ENCODE results near the gene UTP3.
A peak's percentile ranks its signal among the peaks of the same experiment; 100 is the strongest.
"Not testable (repeated sequence)": the region's sequence is repeated elsewhere in the genome, so short reads cannot be mapped to it uniquely, and the experiment has no call there.

The UTP3 gene

DNA sequence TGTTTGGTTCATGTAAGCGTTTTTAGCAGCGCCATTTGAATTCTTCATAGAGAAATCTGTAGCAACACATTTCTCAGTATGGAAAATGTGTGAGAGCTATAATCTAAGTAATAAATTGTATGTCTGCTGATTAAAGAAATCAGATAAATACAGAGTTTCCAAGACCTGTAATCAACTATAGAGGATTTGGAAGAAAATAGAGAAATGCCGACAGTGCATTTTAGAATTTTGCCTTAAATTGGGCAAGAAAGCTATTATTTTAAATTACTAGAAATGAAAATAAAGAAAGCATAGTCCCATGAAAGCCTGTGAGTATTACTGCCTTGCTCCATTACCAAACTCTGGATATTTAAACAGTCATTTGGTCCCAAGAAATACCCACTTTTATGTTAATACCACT lies 36.1 kb downstream of the UTP3 start:
- no peaks in the 10 kb centered on the region for H3F3A ChIP-seq (ENCODE audit: control insufficient read depth, insufficient read depth)
- peaks cover 5% of the 10 kb centered on the region for H3K36me3 ChIP-seq (ENCODE audit: control insufficient read depth, low read length)
- H3K27me3 ChIP-seq (ENCODE audit: control insufficient read depth, low read length), result no peaks in the 10 kb centered on the region
- H3K27ac ChIP-seq (ENCODE audit: low read depth, low read length), result no peak overlapping the region
- no peak overlapping the region for H3K4me3 ChIP-seq (ENCODE audit: low read length)
- TF ChIP-seq CTCF (IDR thresholded peaks at IDR 0.05; ENCODE audit: low read depth, low read length, poor library complexity, severe bottlenecking) (no peak), EZH2phosphoT487 (IDR thresholded peaks at IDR 0.05; ENCODE audit: borderline replicate concordance, low read length) (no peak)
- no peaks in the 10 kb centered on the region for H3K9me2 ChIP-seq (replicated peaks; ENCODE audit: control insufficient read depth, low read length)
- H3K9me3 ChIP-seq (ENCODE audit: control insufficient read depth, insufficient read depth, low read length), result no peaks in the 10 kb centered on the region
- no peak overlapping the region for H3K4me2 ChIP-seq (ENCODE audit: low read length)
- H3K79me2 ChIP-seq (ENCODE audit: control insufficient read depth, low read length), result peaks cover 69% of the 10 kb centered on the region
- peaks cover 12% of the 10 kb centered on the region for H3K4me1 ChIP-seq (ENCODE audit: control insufficient read depth, low read length)
- no peaks in the 10 kb centered on the region for H4K20me1 ChIP-seq (ENCODE audit: control insufficient read depth, insufficient read depth, low read depth, low read length)

- Histone ChIP-seq H3K27ac (ENCODE audit: low read depth, low read length) (no peak overlapping the region), H3K36me3 (ENCODE audit: control insufficient read depth, low read length) (peaks cover 5% of the 10 kb centered on the region), H3K4me3 (ENCODE audit: low read length) (no peak overlapping the region), H3K9me2 (replicated peaks; ENCODE audit: control insufficient read depth, low read length) (no peaks in the 10 kb centered on the region), H3F3A (ENCODE audit: control insufficient read depth, insufficient read depth) (no peaks in the 10 kb centered on the region), H3K9me3 (ENCODE audit: control insufficient read depth, insufficient read depth, low read length) (no peaks in the 10 kb centered on the region), H4K20me1 (ENCODE audit: control insufficient read depth, insufficient read depth, low read depth, low read length) (no peaks in the 10 kb centered on the region), H3K4me1 (ENCODE audit: control insufficient read depth, low read length) (peaks cover 17% of the 10 kb centered on the region), H3K79me2 (ENCODE audit: control insufficient read depth, low read length) (peaks cover 69% of the 10 kb centered on the region), H3K27me3 (ENCODE audit: control insufficient read depth, low read length) (no peaks in the 10 kb centered on the region), H3K4me2 (ENCODE audit: low read length) (no peak overlapping the region)
- TF ChIP-seq CTCF (IDR thresholded peaks at IDR 0.05; ENCODE audit: low read depth, low read length, poor library complexity, severe bottlenecking), result no peak
- no peak for TF ChIP-seq EZH2phosphoT487 (IDR thresholded peaks at IDR 0.05; ENCODE audit: borderline replicate concordance, low read length)
Measured at GRCh38 chr4:70725633-70726032, 37.3 kb downstream of the UTP3 start.

GRCh38 chr4:70726515-70726914 lies 38.2 kb downstream of the UTP3 start:
- H3F3A ChIP-seq (ENCODE audit: control insufficient read depth, insufficient read depth); H4K20me1 ChIP-seq (ENCODE audit: control insufficient read depth, insufficient read depth, low read depth, low read length); H3K9me3 ChIP-seq (ENCODE audit: control insufficient read depth, insufficient read depth, low read length); H3K36me3 ChIP-seq (ENCODE audit: control insufficient read depth, low read length); H3K27me3 ChIP-seq (ENCODE audit: control insufficient read depth, low read length); H3K4me2 ChIP-seq (ENCODE audit: low read length); H3K4me3 ChIP-seq (ENCODE audit: low read length); H3K9me2 ChIP-seq (replicated peaks; ENCODE audit: control insufficient read depth, low read length); H3K27ac ChIP-seq (ENCODE audit: low read depth, low read length): not testable (repeated sequence)
- Histone ChIP-seq H3K79me2 (ENCODE audit: control insufficient read depth, low read length) (peaks cover 69% of the 10 kb centered on the region), H3K4me1 (ENCODE audit: control insufficient read depth, low read length) (peaks cover 26% of the 10 kb centered on the region)

DNA sequence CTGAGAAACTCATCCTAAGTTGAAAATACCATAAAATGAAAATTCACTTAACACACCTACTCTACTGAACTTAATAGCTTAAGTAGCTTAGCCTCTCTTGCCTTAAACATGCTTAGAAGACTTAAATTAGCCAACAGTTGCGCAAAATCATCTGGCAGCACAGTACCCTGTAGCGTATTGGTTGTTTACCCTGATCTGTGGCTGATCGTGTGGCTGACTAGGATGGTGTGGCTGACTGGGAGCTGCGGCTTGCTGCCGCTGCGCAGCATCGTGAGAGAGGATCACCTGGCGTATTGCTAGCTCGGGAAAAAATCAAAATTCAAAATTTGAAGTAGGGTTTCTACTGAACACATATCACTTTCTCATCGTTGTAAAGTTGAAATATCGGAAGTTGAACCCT lies 39.8 kb downstream of the UTP3 start:
- H3K79me2 ChIP-seq (ENCODE audit: control insufficient read depth, low read length), result peaks cover 67% of the 10 kb centered on the region
- H3K4me3 ChIP-seq (ENCODE audit: low read length), result no peak overlapping the region
- no peak overlapping the region for H3K4me2 ChIP-seq (ENCODE audit: low read length)

GRCh38 chr4:70732878-70733277 lies 44.5 kb downstream of the UTP3 start:
- Histone ChIP-seq H3K27ac (ENCODE audit: low read depth, low read length) (peak overlapping the region; percentile 86; the same call in 1 of the 2 replicates), H3K4me1 (ENCODE audit: control insufficient read depth, low read length) (peaks cover 82% of the 10 kb centered on the region), H3K4me2 (ENCODE audit: low read length) (peak overlapping the region; percentile 88; the same call in 1 of the 2 replicates), H3K79me2 (ENCODE audit: control insufficient read depth, low read length) (peaks cover 82% of the 10 kb centered on the region), H3F3A (ENCODE audit: control insufficient read depth, insufficient read depth) (peaks cover 23% of the 10 kb centered on the region)
- not testable (repeated sequence) for H3K9me3 ChIP-seq (ENCODE audit: control insufficient read depth, insufficient read depth, low read length); H3K9me2 ChIP-seq (replicated peaks; ENCODE audit: control insufficient read depth, low read length); H3K36me3 ChIP-seq (ENCODE audit: control insufficient read depth, low read length); H3K4me3 ChIP-seq (ENCODE audit: low read length); H3K27me3 ChIP-seq (ENCODE audit: control insufficient read depth, low read length); H4K20me1 ChIP-seq (ENCODE audit: control insufficient read depth, insufficient read depth, low read depth, low read length)

More for the DNA sequence above, 39.8 kb downstream of the UTP3 start:
- Histone ChIP-seq H3K9me2 (replicated peaks; ENCODE audit: control insufficient read depth, low read length) (no peaks in the 10 kb centered on the region), H3K27me3 (ENCODE audit: control insufficient read depth, low read length) (no peaks in the 10 kb centered on the region), H3K36me3 (ENCODE audit: control insufficient read depth, low read length) (peaks cover 3% of the 10 kb centered on the region; the same call in 1 of the 2 replicates), H3K4me1 (ENCODE audit: control insufficient read depth, low read length) (peaks cover 37% of the 10 kb centered on the region), H3K27ac (ENCODE audit: low read depth, low read length) (no peak overlapping the region), H3K9me3 (ENCODE audit: control insufficient read depth, insufficient read depth, low read length) (no peaks in the 10 kb centered on the region), H4K20me1 (ENCODE audit: control insufficient read depth, insufficient read depth, low read depth, low read length) (no peaks in the 10 kb centered on the region), H3F3A (ENCODE audit: control insufficient read depth, insufficient read depth) (peaks cover under 1% of the 10 kb centered on the region; the same call in 1 of the 2 replicates)
- no peak for TF ChIP-seq CTCF (IDR thresholded peaks at IDR 0.05; ENCODE audit: low read depth, low read length, poor library complexity, severe bottlenecking)
- TF ChIP-seq EZH2phosphoT487 (IDR thresholded peaks at IDR 0.05; ENCODE audit: borderline replicate concordance, low read length), result no peak
